Heart right ventricle (tissue), 16 donors: ENCODE data around the gene CXCL3. TPM values are rescaled to one million over a fixed set of nuclear protein-coding genes. Genes with fewer than 3 reads are reported as not detected.

ENCODE experiments used
- ATAC-seq, 8 donors: fragments of 200-7000 bp; cut with Tn5 transposase; one replicate each; pipeline ENCODE4 v1.9.1; 2020; ENCODE audit warnings: mild to moderate bottlenecking in 8 of 8, moderate library complexity in 8 of 8, moderate number of reproducible peaks in 1 of 8
- DNase-seq, 2 donors: peaks; one replicate each; pipeline ENCODE4 v3.0.0-alpha.2; 2020
- H3K27ac ChIP-seq, 10 donors: fragments of 200-600 bp; sonication (generic) in 2 of 10; one replicate each; pipeline versions ENCODE4 v1.5.0 to v1.8.0; 2020 to 2022; ENCODE audit warnings: mild to moderate bottlenecking in 3 of 10
- H3K27me3 ChIP-seq, 7 donors: fragments of 200-600 bp; one replicate each; pipeline ENCODE4 v1.8.0; 2021 to 2022; ENCODE audit warnings: mild to moderate bottlenecking in 2 of 7
- H3K36me3 ChIP-seq, 9 donors: fragments of 200-600 bp; sonication (generic) in 1 of 9; one replicate each; pipeline versions ENCODE4 v1.5.0 to v1.8.0; 2020 to 2022; ENCODE audit warnings: mild to moderate bottlenecking in 2 of 9
- H3K4me1 ChIP-seq, 9 donors: fragments of 200-600 bp; sonication (generic) in 1 of 9; one replicate each; pipeline versions ENCODE4 v1.5.0 to v1.8.0; 2020 to 2022; ENCODE audit warnings: mild to moderate bottlenecking in 4 of 9
- H3K4me3 ChIP-seq, 10 donors: fragments of 200-600 bp; sonication (generic) in 2 of 10; one replicate each; pipeline versions ENCODE4 v1.5.0 to v1.8.0; 2020 to 2022; ENCODE audit warnings: mild to moderate bottlenecking in 7 of 10, moderate library complexity in 2 of 10
- H3K9me3 ChIP-seq, 11 donors: fragments of 200-600 bp in 10 of 11; sonication (generic) in 2 of 11; one replicate each; pipeline versions ENCODE4 v1.5.0 to v1.8.0; 2013 to 2022; ENCODE audit warnings: mild to moderate bottlenecking in 2 of 11, control low read depth in 1 of 11, moderate library complexity in 1 of 11
- CTCF ChIP-seq, 9 donors: fragments of 200-600 bp; sonication (generic) in 2 of 9; IDR thresholded peaks; one replicate each; pipeline versions ENCODE4 v1.5.0 to v1.8.0; 2021 to 2022; ENCODE audit warnings: antibody characterized with exemption in 9 of 9, mild to moderate bottlenecking in 5 of 9, moderate library complexity in 1 of 9
- WGBS, 2 donors: extraction: QIAGEN DNeasy Blood & Tissue Kit; methylation state at CpG; one replicate each; pipeline ENCODE4 v1.1.7; 2013; ENCODE audit warnings: inconsistent platforms in 1 of 2; 5-methylcytosine and 5-hydroxymethylcytosine counted together
- intact Hi-C, 10 donors: fragments of 100-400 bp; cut with DNase I; formaldehyde crosslinking; loops; one replicate each; pipeline versions ENCODE4 v1.11.1 to v1.14.2; 2022
- polyA plus RNA-seq, 2 donors: library from polyadenylated mRNA; stranded (reverse); fragments of 200-250 nt; gene quantifications; one replicate each; pipeline ENCODE4 v1.2.3, GENCODE V29; 2013
- total RNA-seq, 10 donors: library from RNA; stranded (reverse); fragmentation: NEBNext Ultra II Directional in 3 of 10; extraction: Animal tissue kit (Norgen Biotek cat#: 25700) in 3 of 10; gene quantifications; one replicate each; pipeline versions ENCODE4 v1.2.1 to v1.2.4, GENCODE V29; 2021 to 2023
- donor health status: Arrhythmogenic right ventricular cardiomyopathy.
- donor health status: ischemic (EF 13 %, LVEDD 7.1; RV severe dilation, severe dysfunction).
- donor health status: healthy with polysubstance abuse.
- donor health status: DM: no; HTN: yes; CAD: no.
- donor health status: DM: no; HTN: no; CAD: no.
- donor health status: ischemic (EF 25% LVEDD 6.9; RV normal size, moderate dysfunction).
- donor health status: ischemic (EF 25% LVEDD 5.7; RV mildly dilated, moderate dysfunction).
- donor health status: healthy.
- donor health status: DM: yes; HTN: yes; CAD: no.
- donor health status: Ischemic cardiomyopathy.
- donor health status: ischemic (EF 35%, LVEDD 5.7; RV mildly dilated, moderate dysfunction).
- donor health status: nonischemic (EF 11% LVEDD 7.7; RV severe dilation, severe dysfunction).
- donor health status: DM: yes; HTN: yes; CAD: no.
- donor health status: PGD.
- donor health status: ischemic (EF 29% LVEDD 5.4; RV normal size, mild dysfunction).
- donor health status: nonischemic (EF 23%, LVEDD 6.1; RV moderate dilation, normal function).

CXCL3 gene
- total and polyA plus RNA-seq, 12 donors, result 0.24 to 5.1 (median 1.4) TPM; not detected in 1

- H3K27ac ChIP-seq, result no peak overlapping the region
- no peaks in the 10 kb centered on the region for H3K27me3 ChIP-seq
- H3K36me3 ChIP-seq, result no peaks in the 10 kb centered on the region
- ATAC-seq (no peak), DNase-seq (no peak)
- peaks cover 0 to 12% (median 0%) of the 10 kb centered on the region in 9 donors for H3K4me1 ChIP-seq
- H3K4me3 ChIP-seq, result no peak overlapping the region
- WGBS, 2 donors, result 41 to 44% methylated on average over 3 of the region's 3 CpGs
- intact Hi-C loops, result loop anchor here in 1 of 10 donors (10.0 kb wide), 1 partner anchor 129 kb away; no protein-coding TSS in a partner anchor
- no peak for TF ChIP-seq CTCF (IDR thresholded peaks at IDR 0.05)
- no peaks in the 10 kb centered on the region for H3K9me3 ChIP-seq
Observed at GRCh38 chr4:74005528-74005927, 33.0 kb downstream of the CXCL3 start.

DNA sequence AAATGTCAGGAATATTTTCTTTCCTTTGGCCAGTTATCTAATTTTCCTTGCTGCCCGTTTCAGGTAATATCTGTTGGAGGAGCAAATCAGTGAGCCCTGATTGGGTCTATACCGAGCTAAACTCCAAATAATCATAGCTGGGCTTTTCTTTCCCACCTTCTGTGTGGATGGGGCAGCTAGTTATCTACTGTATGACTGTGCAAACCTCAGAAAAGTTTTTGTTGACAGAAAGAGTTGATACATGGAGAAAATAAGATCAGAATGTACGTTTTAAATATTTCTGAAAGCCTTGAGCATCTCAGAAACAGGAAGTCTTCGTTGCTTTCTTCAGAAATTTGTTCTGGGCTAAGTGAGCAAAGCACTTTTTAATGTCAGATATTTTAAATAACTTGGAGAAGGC, 33.8 kb downstream of the CXCL3 start:
- no peaks in the 10 kb centered on the region for H3K36me3 ChIP-seq
- intact Hi-C loops, result loop anchor here in 1 of 10 donors (10.0 kb wide), 1 partner anchor 130 kb away; no protein-coding TSS in a partner anchor
- 56% methylated on average over 4 of the region's 4 CpGs for WGBS, 2 donors

GRCh38 chr4:74000301-74000700, 38.2 kb downstream of the CXCL3 start:
- WGBS, 2 donors, result 83 to 85% methylated on average over 6 of the region's 6 CpGs
- no peaks in the 10 kb centered on the region for H3K9me3 ChIP-seq
- H3K4me1 ChIP-seq, result peaks cover 0 to 13% (median 5%) of the 10 kb centered on the region in 9 donors
- no peak for TF ChIP-seq CTCF (IDR thresholded peaks at IDR 0.05)
- no peaks in the 10 kb centered on the region for H3K36me3 ChIP-seq
- no peak for ATAC-seq
- DNase-seq, result no peak
- H3K4me3 ChIP-seq, result no peak overlapping the region
- intact Hi-C loops, result loop anchor here in 1 of 10 donors (10.0 kb wide), 1 partner anchor 134 kb away; no protein-coding TSS in a partner anchor
- H3K27me3 ChIP-seq, result peaks cover 0 to 38% (median 32%) of the 10 kb centered on the region in 7 donors
- no peak overlapping the region for H3K27ac ChIP-seq

More for the DNA sequence above, 33.8 kb downstream of the CXCL3 start:
- H3K4me3 ChIP-seq, result no peak overlapping the region
- DNase-seq (no peak), ATAC-seq (no peak)
- no peaks in the 10 kb centered on the region for H3K9me3 ChIP-seq
- peaks cover 0 to 12% (median 0%) of the 10 kb centered on the region in 9 donors for H3K4me1 ChIP-seq
- TF ChIP-seq CTCF (IDR thresholded peaks at IDR 0.05), result no peak
- peaks cover 0 to 4% (median 0%) of the 10 kb centered on the region in 7 donors for H3K27me3 ChIP-seq
- H3K27ac ChIP-seq, result no peak overlapping the region

DNA sequence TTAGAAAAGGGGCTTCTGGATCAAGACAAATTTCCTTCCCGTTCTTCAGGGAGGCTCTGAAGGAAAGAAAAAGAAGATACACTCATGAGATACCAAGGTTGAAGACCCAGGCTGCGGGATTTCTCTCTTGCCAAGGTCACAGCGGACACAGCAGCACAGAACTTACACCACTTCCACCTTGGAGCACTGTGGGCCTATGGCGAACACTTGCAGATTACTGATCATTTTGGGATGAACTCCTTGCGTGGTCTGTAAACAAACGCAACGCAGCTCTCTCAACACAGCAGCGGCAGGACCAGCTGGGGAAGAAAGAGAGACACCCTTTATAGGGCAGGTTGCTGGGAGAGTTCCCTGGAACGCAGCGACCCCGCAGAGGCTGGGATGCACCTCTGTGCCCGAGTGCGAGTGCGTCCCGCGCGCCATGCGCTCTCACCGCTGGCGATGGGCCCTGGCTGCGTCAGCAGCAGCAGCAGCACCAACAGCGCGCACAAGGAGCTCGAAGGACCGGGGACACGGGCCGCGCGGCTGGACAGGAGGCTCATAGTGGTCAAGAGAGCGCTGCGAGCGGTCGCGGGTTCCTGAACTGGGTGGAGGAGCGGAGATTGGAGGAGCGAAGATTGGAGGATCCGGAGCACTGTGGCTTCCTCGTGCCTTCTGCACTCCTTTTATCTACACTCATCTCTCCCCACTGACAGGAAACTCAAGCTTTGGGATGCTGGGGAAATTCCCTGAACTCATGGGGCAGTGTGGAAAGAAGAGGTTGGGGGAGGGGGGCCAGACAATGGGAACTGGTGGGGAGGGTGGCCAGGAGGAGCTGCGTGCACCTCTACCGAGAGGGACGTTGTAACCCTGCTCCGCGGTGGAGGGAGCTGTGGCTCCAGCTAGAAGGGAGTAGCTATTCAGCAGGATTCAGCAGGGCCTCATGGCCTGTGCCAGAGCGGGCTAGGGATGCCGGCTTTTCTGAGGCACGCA, 40.2 kb downstream of the CXCL3 start, which contains the start of gene CXCL5:
TSS of gene CXCL5 (minus strand) at position 638 of the 972 bp plus-strand sequence. CDS start at position 542, 96 bp downstream.
- no peaks in the 10 kb centered on the region for H3K36me3 ChIP-seq
- ATAC-seq, result peak; percentile 62 to 89 (median 78)
- H3K27me3 ChIP-seq, result peaks cover 0 to 42% (median 32%) of the 10 kb centered on the region in 7 donors
- TF ChIP-seq CTCF (IDR thresholded peaks at IDR 0.05), result peak in 5 of 9 donors; percentile 25 to 47 (median 30)
- H3K9me3 ChIP-seq, result no peaks in the 10 kb centered on the region
- WGBS, 2 donors, result 7 to 8% methylated on average over 46 of the region's 46 CpGs
- peaks cover 0 to 13% (median 5%) of the 10 kb centered on the region in 9 donors for H3K4me1 ChIP-seq
- intact Hi-C loops, result no loop called here
- peak within 1 kb of the TSS in 1 of 10 donors; percentile 49 for H3K27ac ChIP-seq
- peak; percentile 18 to 26 for DNase-seq
- peak within 1 kb of the TSS in 9 of 10 donors; percentile 15 to 47 (median 42) for H3K4me3 ChIP-seq
